ENCODE data around the gene SUPT3H.
"Not testable (repeated sequence)": the region's sequence is repeated elsewhere in the genome, so short reads cannot be mapped to it uniquely, and the experiment has no call there.

The SUPT3H gene

DNA sequence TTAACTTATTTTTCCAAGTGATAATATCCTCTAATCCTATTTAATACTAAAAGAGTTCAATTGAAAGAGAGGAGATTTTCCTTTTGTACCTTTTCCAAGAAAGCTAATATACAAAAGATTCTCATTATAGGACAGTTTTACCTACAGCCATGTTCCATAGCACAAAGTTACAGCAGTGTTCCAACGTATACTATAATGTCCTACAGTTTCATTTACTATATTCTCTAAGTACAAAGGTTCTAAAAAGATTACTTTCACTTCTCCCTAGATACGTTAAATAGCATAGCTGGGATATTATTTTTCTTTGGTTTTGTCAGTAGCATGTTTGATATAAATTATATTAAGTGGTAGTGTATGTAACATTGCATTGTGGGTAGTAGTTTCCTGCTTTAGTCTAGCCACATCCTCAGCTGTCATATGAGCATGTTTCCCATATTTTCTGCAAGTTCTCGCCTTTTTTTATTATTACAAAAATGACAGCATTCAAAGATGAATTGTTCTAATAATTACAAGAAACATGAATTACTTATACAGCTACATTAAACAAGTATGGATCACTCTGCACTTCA, 54.0 kb downstream of the SUPT3H start:
- no peak for DNase-seq (ENCODE audit: low read depth)

DNA sequence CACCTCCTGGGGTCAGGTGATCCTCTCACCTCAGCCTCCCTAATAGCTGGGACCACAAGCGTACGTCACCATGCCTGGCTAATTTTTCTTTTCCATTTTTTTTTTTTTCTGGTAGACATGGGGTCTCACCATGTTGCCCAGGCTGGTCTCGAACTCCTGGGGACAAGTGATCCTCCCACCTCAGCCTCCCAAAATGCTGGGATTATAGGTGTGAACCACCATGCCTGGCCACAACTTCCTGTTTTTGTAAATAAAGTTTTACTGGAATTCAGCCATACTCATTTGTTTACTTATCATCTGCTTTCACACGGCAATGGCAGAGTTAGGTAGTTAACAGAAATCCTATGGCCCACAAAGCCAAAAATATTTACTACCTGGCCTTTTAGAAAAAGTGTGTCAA, 57.4 kb downstream of the SUPT3H start:
- no peak for DNase-seq (ENCODE audit: low read depth)

DNA sequence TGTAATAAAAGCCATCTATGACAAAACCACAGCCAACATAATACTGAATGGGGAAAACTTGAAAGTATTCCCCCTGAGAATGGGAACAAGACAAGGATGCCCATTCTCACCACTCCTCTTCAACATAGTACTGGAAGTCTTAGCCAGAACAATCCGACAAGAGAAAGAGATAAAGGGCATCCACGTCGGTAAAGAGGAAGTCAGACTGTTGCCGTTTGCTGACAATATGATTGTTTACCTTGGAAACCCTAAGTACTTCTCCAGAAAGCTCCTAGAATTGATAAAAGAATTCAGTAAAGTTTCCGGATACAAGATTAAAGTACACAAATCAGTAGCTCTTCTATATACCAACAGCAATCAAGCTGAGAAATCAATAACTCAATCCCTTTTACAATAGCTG, 63.6 kb downstream of the SUPT3H start:
- no peak for DNase-seq (ENCODE audit: low read depth)

DNA sequence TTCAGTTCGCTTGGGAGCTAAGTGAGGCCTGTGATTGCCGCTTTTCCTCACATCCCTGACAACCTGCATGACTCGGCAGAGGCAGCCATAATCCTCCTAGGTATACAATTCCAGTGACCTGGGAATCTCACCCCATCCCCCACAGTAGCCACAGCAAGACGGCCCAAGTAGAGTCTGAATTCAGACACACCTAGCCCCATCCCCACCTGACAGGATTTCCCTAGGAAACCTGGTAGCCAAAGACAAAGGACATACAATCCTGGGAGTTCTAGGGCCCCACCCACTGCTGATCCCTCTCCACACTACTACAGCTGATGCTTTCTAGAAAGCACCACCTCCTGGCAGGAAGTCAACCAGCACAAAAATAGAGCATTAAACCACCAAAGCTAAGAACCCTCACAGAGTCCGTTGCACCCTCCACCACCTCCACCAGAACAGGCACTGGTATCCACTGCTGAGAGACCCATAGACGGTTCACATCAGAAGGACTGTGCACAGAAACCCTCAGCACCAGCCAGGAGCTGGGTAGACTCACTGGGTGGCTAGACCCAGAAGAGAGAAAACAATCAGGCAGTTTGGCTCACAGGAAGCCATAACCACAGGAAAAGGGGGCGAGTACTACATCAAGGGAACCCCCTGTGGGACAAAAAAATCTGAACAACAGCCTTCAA, 67.5 kb downstream of the SUPT3H start:
- DNase-seq (ENCODE audit: low read depth) = no peak

DNA sequence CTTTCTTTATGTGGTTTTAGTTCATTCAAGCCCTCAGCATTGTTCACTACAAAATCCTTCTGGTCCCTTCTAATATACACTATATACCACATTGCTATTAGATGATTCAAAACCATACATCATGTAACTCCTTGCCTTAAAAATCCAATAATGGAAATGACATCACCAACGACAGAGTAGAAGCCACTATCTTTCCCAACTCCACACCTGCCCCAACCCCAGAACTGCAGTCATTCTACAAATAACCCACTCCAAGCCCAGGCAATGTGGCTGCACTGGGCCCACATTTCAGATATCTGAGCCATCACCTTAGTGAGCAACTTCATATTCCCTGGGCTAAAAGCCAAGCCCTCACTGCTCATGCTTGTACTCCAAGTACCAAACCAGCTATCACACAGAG, 72.2 kb downstream of the SUPT3H start:
- no peak for DNase-seq (ENCODE audit: low read depth)

DNA sequence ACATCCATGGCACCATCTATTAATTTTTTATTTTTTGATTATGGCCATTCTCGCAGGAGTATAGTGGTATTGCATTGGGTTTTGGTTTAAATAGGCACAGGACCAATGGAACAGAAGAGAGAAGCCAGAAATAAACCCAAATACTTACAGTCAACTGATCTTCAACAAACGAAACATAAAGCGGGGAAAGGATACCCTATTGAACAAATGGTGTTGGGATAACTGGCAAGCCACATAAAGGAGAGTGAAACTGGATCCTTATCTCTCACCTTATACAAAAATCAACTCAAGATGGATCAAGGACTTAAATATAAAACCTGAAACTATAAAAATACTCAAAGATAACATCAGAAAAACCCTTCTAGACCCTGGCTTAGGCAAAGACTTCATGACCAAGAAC, 74.9 kb downstream of the SUPT3H start:
- DNase-seq (ENCODE audit: low read depth) = no peak

DNA sequence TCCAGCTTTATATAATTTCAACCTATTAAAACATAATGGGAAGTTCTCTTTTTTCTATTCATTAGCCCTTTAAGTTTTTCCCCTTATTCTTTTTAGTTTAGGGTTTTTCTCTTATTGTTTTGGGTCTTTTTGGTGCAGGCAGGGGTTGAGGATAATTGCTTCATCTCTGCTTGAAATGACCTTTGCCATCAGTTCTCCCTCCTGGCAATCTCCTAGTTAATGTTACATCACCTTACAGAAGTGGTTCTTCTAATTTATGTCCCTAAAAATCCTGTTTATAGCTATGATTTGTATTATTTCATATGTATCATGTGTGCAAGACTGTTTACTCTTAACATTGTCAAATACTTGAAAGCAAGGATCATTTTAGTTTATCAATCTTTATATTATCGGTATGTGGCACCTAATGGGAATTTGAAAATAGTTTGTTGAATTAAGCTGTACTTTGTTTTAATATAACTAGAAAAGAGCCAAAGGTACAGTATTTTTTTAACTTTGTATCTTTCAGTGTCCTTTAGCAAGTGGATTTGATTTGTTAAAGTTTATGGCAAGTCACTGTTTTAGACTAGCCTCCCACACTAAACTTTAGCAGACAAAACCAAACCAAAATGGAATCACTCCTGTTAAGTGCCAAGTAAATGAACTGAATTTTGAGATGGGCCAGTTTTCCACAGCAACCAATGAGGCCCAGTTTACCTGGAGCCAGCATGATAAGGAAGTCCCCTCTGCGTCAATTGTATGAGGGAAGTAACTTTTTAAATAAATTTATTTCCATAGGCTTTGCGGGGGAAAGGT, 76.2 kb downstream of the SUPT3H start:
- DNase-seq (ENCODE audit: low read depth) = no peak

DNA sequence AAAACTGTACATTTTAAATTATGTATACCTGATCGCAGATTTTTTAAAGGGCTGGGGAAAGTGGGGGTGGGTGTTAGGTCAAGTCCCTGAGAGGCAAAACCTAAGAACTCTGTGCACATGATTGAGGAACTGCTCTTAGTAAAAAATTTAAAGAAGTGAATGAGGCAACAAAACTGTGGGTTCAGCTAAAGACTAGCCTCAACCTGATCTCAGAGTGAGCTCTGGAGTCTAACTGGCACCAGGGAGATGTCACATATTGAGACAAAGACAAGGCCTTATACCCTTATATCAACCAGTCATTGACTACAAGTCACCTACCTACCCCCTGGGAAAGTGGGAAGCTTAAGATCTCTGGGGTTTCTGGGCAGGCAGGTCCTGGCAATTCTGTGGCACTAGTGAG, 77.0 kb downstream of the SUPT3H start:
- DNase-seq (ENCODE audit: low read depth) = no peak

DNA sequence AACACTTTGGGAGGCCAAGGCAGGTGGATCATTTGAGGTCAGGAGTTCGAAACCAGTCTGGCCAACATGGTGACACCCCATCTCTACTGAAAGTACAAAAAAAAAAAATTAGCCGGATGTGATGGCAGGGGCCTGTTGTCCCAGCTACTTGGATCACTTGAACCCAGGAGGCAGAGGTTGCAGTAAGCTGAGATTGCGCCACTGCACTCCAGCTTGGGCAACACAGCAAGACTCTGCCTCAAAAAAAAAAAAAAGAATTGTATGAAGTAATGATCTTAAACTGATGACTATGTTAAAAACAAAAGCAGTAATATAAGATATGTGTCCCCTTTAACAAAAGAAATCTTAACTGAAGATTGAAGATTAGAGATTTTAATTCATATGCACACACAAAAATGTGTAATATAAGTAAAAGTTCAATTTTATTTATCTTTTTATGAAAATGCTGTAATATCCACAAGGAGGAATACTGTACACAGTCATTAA, 78.6 kb downstream of the SUPT3H start:
- no peak for DNase-seq (ENCODE audit: low read depth)

DNA sequence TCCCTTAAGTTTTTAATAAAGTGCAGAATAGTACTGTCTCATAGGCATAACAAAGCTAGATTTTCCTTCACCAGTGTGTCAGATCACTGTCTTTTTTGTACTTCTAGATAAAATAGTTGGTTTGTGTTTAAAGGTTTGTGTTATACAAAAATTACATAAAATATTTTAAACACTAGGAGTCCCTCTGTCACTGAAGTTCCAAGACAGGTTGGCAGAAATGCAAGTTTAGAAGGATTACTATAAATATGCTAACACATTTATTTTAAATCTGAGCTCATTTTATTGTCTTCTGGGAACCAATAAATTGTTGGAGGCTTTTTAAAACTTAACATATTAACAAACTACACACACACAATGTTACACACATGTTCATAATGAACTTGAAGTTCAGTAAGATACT, 80.4 kb downstream of the SUPT3H start:
- DNase-seq (ENCODE audit: low read depth) = no peak

DNA sequence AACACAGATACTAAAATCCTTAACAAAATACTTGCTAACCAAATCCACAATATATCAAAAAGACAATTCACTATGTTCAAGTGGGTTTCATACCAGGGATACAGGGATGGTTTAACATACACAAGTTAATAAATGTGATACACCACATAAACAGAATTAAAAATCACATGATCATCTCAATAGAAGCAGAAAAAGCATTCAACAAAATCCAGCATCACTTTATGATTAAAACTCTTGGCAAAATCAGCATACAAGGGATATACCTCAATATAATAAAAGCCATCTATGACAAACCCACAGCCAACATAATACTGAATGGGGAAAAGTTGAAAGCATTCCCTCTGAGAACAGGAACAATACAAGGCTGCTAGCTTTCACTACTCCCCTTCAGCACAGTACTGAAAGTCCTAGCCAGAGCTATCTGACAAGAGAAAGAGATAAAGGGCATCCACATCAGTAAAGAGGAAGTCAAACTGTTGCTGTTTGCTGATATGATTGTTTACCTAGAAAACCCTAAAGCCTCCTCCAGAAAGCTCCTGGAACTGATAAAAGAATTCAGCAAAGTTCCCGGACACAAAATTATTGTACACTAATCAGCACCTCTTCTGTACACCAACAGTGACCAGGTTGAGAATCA, 83.6 kb downstream of the SUPT3H start:
- not testable (repeated sequence) for DNase-seq (ENCODE audit: low read depth)

DNA sequence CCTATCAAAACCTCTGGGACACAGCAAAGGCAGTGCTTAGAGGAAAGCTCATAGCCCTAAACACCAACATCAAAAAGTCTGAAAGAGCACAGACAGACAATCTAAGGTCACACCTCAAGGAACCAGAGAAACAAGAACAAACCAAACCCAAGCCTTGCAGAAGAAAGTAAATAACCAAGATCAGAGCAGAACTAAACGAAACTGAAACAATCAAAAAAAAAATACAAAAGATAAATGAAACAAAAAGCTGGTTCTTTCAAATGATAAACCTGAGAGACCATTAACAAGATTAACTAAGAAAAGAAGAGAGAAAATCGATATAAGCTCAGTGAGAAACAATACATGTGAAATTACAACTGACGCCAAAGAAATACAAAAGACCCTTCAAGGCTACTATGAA, 84.4 kb downstream of the SUPT3H start:
- DNase-seq (ENCODE audit: low read depth) = no peak

DNA sequence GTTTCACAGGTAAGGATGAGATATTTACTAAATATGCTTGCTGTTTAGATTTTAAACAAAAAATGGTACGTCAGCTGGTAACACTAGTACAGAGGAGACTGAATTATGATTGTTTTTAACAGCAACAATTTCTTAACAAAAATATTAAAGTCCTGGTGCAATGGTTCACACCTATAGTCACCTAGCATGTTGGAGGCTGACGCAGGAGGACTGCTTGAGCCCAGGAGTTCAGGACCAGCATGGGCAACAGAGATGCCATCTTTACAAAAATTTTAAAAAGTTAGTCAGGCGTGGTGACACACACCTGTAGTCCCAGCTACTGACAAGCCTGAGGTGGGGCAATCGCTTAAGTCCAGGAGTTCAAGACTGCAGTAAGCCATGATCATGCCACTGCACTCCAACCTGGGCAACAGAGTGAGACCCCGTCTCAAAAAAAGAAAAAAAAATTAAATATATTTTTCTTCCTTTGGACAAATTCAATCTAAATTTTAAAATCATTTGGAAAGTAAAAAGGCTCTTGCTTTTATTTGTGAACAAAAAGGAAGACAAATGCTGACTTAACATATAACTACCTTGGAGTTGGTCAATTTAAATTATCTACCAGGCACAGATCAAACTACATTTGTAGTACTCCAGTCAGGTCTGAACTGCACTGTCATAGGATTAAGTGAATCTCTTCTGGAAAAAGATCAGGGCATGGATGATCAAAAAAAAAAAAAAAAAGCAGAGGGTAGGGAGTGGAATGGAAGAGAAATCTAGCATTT, 87.8 kb downstream of the SUPT3H start:
- no peak for DNase-seq (ENCODE audit: low read depth)

DNA sequence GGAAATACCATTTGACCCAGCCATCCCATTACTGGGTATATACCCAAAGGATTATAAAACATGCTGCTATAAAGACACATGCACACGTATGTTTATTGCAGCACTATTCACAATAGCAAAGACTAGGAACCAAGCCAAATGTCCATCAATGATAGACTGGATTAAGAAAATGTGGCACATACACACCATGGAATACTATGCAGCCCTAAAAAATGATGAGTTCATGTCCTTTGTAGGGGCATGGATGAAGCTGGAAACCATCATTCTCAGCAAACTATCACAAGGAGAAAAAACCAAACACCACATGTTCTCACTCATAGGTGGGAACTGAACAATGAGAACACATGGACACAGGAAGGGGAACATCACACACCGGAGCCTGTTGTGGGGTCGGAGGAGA, 91.0 kb downstream of the SUPT3H start:
- DNase-seq (ENCODE audit: low read depth) = not testable (repeated sequence)

DNA sequence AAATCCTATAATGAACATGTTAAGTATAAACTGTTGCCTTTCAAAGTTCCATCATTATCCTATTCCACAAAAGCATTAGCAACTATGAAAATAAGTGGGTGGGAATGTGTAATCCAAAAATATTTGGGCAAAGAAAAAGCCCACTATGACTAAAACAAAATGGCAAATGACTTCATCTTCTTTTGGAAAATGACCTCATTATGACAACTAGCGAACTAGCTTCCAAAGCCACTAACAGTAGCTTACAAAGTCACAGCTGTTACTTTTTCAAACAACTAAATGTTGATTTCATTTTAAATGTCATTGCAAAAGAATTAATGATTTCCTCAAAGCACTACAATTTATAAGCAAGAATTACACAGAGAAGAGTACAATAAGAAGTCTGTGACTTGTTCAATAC, 99.4 kb downstream of the SUPT3H start:
- no peak for DNase-seq (ENCODE audit: low read depth)

DNA sequence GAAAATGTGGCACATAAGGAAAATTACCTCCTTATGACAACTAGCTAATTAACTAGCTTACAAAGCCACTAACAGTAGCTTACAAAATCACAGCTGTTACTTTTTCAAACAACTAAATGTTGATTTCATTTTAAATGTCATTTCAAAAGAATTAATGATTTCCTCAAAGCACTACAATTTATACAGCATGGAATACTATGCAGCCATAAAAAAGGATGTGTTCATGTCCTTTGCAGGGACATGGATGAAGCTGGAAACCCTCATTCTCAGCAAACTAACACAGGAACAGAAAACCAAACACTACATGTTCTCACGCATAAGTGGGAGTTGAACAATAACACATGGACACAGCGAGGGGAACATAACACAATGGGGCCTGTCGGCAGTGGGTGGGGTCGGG, 100.0 kb downstream of the SUPT3H start:
- DNase-seq (ENCODE audit: low read depth) = not testable (repeated sequence)

DNA sequence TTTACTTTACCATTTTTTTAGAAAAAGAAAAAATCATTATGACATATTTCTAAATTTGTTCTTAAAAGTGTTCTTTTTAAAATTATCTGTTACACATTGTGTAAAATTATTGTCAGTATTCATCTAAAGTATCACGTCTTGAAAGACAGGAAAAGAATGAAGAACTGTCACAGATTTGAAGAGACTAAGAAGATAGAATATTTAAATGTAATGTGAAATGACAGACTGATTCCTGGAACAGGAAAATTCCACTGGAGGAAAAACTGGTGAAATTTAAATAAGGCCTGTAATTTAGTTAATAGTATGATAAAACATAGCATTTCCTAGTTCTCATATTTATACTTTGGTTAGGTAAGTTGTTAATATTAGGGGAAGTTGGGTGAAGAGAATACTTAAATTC, 102.4 kb downstream of the SUPT3H start:
- DNase-seq (ENCODE audit: low read depth) = no peak

DNA sequence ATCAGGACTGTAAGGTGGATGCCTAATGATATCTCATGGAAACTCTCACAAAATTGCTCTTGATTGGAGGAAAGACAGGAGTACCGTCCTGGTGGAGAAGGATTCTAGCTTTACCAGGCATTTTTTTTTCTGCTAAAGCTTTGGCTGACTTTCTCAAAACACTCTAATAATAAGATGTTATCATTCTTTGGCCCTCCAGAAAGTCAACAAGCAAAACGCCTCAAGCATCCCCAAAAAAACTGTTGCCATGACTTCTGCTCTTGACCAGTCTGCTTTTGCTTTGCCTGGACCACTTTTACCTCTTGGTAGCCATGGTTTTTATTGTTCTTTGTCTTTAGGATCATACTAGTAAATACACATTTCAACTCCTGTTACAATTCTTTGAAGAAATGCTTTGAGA, 105.1 kb downstream of the SUPT3H start:
- no peak for DNase-seq (ENCODE audit: low read depth)

DNA sequence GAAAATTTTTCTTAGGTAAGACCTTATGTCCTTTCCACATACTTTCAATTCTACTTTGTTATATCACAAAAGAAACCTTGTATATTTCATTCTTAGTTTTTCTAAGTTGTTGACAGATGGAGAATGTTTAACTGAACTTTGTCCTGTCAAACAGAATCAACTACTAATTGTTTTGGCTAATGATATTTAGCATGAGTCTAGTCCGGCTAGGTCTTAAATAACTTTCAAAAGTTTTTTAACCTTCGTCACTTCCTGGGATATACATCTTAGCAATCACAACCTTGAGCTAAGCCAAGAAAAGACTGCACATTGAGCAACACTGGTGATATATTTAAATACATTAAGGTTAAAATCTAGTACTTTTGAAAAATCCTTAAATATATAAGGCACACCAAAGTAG, 112.5 kb downstream of the SUPT3H start:
- no peak for DNase-seq (ENCODE audit: low read depth)

DNA sequence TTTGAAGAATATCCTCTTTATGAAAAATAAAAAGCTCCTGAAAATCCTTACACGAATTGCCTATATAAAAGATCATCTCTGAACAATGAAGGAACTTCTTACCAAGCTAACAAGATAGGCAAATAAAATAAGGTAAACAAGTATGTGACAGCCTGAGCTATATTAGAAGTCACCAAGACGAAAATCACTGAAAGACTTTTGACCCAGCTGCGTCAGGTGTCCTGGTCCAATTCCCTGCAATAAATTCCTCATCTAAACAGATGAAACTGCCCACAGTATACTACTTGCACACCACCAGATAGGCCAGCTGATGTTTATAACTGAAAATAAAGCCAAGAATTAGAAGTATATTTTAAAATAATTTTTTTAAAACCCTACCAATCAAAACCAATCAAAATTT, 117.0 kb downstream of the SUPT3H start:
- no peak for DNase-seq (ENCODE audit: low read depth)

DNA sequence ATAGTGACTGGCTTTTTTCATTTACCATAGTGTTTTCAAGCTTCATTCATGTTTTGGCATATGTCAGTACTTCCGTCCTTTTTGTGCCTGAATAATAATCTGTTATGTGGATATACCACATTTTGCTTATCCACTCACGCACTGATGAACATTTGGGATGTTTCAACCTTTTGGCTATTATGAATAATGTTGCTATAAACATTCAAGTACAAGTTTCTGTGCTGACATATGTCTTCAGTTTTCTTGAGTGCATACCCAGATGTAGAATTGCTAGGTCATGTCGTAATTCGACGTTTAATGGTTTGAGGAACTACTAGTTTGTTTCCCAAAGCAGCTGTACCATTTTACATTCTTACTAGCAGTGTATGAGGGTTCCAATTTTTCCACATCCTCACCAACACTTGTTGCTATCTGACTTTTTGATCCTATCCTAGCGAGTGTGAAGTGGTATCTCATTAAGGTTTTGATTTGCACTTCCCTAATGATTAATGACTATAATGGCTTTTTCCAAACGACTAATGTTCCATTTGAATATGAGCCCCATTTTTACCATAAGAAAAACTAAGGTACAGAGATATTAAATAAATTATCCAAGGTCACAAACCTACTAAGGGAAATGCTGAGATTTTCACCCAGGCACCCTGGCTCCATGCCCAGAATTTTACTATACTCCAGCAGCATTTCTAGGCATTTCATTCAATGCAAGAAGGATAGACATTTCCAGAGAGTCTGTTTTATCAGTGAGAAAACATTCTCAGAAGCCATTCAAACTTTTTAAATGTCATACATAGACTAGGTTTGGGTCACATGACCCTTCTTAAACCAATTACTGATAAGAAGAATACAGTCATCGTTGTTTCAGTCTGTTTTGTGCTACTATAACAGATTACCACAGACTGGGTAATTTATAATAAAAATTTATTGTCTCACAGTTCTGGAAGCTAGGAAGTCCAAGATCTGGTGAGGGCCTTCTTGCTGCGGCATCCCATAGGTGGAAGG, 120.7 kb downstream of the SUPT3H start:
- no peak for DNase-seq (ENCODE audit: low read depth)
